ENCODE data around the gene S100A7. TPM values are rescaled to one million over a fixed set of nuclear protein-coding genes. Genes with fewer than 3 reads are reported as not detected.

The S100A7 gene
- total and polyA plus RNA-seq, 9 of the 15 experiments (the other 6 are each of a cell fraction or from before 2014, with no cell fraction given) = not detected

GRCh38 chr1:153422450-153423068 lies 37.9 kb downstream of the S100A7 start (continued):
- TF ChIP-seq ATF6 (CRISPR knock-in tag; IDR thresholded peaks at IDR 0.05) (0 out of 2 replicates have a peak, but pooled peaks have one; percentile 54), SMAD4 (CRISPR knock-in tag; conservative IDR thresholded peaks at IDR 0.05) (0 out of 2 replicates have a peak, but pooled peaks have one; percentile 38), VEZF1 (CRISPR knock-in tag; IDR thresholded peaks at IDR 0.05) (peak; percentile 28; the same call in 1 of the 2 replicates), ZNF263 (CRISPR knock-in tag; IDR thresholded peaks at IDR 0.05; ENCODE audit: borderline replicate concordance) (peak; percentile 60; the same call in 1 of the 2 replicates), ZBTB40 (IDR thresholded peaks at IDR 0.05) (peak; percentile 35; the same call in 1 of the 2 replicates), ZBTB40 (CRISPR knock-in tag; IDR thresholded peaks at IDR 0.05) (no peak), ATF3 (IDR thresholded peaks at IDR 0.05) (peak; percentile 86), ATF3 (CRISPR knock-in tag; conservative IDR thresholded peaks at IDR 0.05) (no peak)

All from K562 (cell line).